ENCODE measurements around the gene FKBP2. TPM values are rescaled to one million over a fixed set of nuclear protein-coding genes. Genes with fewer than 3 reads are reported as not detected.

FKBP2 gene
- total RNA-seq, 2 experiments from 2014 or later, result 21.9 to 22.8 TPM

Other genes starting within 250 kb of the FKBP2 start
- not detected for gene FLRT1, start 205.2 kb upstream of the FKBP2 start, total RNA-seq
- 10 to 100 TPM; 27.6 to 29.6 TPM for gene MACROD1, start 75.0 kb upstream of the FKBP2 start, total RNA-seq
- 100 to 1,000 TPM; 373 to 379 TPM for gene STIP1, start 54.9 kb upstream of the FKBP2 start, total RNA-seq
- gene FERMT3, start 34.4 kb upstream of the FKBP2 start, total RNA-seq, result 100 to 1,000 TPM; 217 to 235 TPM
- 10 to 100 TPM; 24.1 to 24.4 TPM for gene TRPT1, start 14.9 kb upstream of the FKBP2 start, total RNA-seq
- gene NUDT22, start 14.8 kb upstream of the FKBP2 start, total RNA-seq, result 10 to 100 TPM; 58.4 to 69.6 TPM
- 10 to 100 TPM; 16.5 to 17.7 TPM for gene DNAJC4, start 10.5 kb upstream of the FKBP2 start, total RNA-seq
- 10 to 100 TPM; 84.7 to 85.8 TPM for gene VEGFB, start 6.5 kb upstream of the FKBP2 start, total RNA-seq
- 100 to 1,000 TPM; 332 to 336 TPM for gene PPP1R14B, start 5.8 kb downstream of the FKBP2 start, total RNA-seq
- gene PLCB3, start 10.4 kb downstream of the FKBP2 start, total RNA-seq, result 1 to 10 TPM; 7.3 to 7.4 TPM
- 10 to 100 TPM; 23.5 to 24.2 TPM for gene BAD, start 43.6 kb downstream of the FKBP2 start, total RNA-seq
- 10 to 100 TPM; 32.5 to 35.7 TPM for gene GPR137, start 44.8 kb downstream of the FKBP2 start, total RNA-seq
- not detected for gene KCNK4, start 50.2 kb downstream of the FKBP2 start, total RNA-seq
- gene CATSPERZ, start 59.3 kb downstream of the FKBP2 start, total RNA-seq, result not detected
- gene ESRRA, start 64.4 kb downstream of the FKBP2 start, total RNA-seq, result 10 to 100 TPM; 46.5 to 46.9 TPM
- 100 to 1,000 TPM; 235 to 248 TPM for gene TRMT112, start 76.5 kb downstream of the FKBP2 start, total RNA-seq
- gene PRDX5, start 77.0 kb downstream of the FKBP2 start, total RNA-seq, result 100 to 1,000 TPM; 111 to 116 TPM
- gene CCDC88B, start 99.1 kb downstream of the FKBP2 start, total RNA-seq, result 10 to 100 TPM; 73.5 to 74.5 TPM
- 10 to 100 TPM; 20.3 to 24.5 TPM for gene RPS6KA4, start 118.1 kb downstream of the FKBP2 start, total RNA-seq